DMS53 treated with DMSO at 0.1 percent for 48 hours (cell line): Measurements from ENCODE around the gene ADK.

Source experiments
- DNase-seq: peaks from one replicate; lab custom pipeline; 2025; ENCODE audit not compliant: unreplicated experiment; lab: John Stamatoyannopoulos, UW

The ADK gene

DNA sequence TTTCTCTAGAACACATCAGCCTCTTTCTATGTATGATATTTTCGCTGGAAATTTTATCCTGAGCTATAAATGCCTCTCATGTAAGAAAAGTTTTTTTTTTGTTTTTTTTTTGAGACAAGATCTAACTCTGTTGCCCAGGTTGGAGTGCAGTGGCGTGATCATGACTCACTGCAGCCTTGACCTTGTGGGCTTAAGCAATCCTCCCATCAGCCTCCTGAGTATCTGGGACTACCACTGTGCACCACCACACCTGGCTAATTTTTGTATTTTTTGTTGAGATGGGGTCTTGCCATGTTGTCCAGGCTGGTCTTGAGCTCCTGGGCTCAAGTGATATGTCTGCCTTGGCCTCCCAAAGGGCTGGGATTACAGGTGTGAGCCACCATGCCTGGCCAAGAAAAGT is 80.4 kb downstream of the ADK start:
- no peak for DNase-seq

DNA sequence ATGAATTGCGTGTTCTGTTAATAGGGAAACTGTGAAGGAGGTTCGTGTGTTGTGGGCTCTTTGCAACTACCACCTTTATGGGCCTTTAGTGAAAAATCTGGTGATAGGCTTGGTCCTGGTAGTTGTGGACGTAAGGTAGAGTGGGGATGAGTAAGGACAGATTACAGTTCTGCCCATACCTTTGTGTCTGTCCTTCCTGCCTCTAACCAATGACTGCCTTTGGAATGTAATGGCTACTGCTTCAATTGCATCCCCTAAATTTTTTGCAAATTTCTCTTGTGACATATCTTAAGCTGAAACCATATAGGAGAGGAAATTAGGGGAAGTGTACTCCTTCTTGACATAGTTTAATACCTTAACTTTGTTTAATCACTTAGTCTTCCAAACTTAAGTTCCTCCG is 82.3 kb downstream of the ADK start:
- no peak for DNase-seq

GRCh38 chr10:74234569-74234968 is 83.5 kb downstream of the ADK start:
- DNase-seq, result no peak

DNA sequence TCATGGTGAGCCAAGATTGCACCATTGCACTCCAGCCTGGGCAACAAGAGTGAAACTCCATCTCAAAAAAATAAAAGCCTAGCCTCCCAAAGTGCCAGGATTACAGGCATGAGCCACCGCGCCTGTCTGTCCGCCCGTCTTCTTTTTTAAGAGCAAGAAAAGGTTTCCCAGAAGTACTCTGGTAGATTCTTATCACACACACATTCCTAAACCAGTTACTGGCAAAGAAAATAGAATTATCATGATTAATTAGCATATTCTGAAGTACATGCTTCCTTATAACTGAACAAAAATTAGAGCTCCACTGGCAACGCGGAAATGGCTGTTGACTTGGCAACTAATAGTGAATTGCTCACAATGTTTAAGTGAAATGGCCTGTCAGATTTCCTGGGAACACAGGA is 87.0 kb downstream of the ADK start:
- no peak for DNase-seq

- no peak for DNase-seq
Observed at GRCh38 chr10:74238516-74238915, 87.5 kb downstream of the ADK start.

DNA sequence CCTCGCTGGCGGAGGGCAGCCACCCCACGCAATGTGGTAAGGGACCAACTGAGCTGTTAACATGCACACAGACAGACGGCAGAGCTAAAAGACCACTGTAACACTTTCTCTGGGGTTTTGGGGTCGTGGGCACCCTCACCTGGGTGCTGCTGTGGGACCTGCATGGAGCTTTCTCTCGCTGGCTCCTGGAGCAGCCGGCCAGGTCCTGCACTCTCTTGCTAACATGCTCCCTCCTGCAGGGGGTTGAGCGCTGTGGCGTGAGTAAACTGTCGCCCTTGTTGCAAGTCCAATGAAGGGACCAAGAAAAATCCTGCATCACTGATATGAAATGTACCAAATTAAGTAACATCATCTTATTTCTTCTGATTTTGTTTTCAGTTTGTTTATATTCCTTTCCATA is 92.0 kb downstream of the ADK start:
- DNase-seq, result no peak

- DNase-seq, result peak; percentile 37
Observed at GRCh38 chr10:74244097-74244685, 93.2 kb downstream of the ADK start.

- DNase-seq, result no peak
Observed at GRCh38 chr10:74244807-74245206, 93.8 kb downstream of the ADK start.

GRCh38 chr10:74246495-74246894 is 95.5 kb downstream of the ADK start:
- no peak for DNase-seq

DNA sequence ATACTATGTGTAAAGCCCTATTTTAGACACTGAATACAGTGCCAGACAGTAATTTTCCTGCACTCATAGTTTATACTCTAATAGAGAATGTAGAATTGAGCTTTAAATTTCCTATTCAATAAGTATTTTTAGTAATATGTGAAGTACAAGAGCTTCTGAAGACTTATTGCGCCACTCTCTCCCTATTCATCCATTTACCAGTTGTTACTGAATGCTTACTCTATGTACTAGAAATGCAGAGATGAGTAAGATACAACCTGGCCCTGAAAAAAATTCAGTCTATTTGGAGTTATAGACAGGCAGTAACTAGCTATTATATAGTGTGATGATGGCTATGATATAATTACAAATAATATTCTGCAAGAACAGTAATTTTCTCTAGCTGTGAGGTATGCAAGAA is 98.8 kb downstream of the ADK start:
- DNase-seq, result no peak

DNA sequence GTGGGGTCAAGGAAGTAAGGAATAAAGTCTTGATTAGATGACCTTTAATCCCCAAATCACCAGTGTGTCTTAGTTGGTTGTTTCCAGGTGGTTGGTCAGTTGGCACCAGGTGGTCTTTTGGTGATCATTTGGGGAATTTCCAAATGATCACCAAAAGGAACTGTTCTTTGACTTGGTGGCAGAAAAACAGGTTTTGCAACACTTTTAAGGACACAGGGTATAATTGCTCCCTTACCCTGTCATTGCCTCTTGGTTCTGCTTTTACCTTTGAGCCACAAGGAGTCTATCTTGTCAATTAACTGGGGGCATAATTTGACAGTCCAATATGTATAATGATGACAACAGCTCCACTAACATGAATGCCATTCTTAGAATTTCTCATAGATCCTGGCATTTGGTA is 104.2 kb downstream of the ADK start:
- DNase-seq, result peak; percentile 24

- no peak for DNase-seq
Observed at GRCh38 chr10:74255888-74256357, 104.9 kb downstream of the ADK start.

- DNase-seq, result no peak
Observed at GRCh38 chr10:74262856-74263255, 111.8 kb downstream of the ADK start.

DNA sequence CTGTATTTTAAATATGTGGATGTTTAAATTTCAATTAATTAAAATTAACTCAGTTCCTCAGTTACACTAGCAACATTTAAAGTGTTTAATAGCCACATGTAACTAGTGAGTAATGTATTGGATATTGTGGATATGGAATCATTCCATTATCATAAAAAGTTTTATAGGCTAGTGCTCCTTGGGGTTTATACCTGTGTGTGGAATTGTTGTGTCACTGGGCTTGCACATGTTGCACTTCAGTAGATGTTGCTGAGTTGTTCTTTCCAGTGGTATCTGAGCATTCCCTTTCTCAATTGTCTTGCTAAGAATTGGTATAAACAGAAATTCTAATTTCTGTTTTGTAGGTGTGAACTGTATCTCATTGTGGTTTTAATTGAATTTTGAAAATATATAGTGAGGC is 113.0 kb downstream of the ADK start:
- no peak for DNase-seq

DNA sequence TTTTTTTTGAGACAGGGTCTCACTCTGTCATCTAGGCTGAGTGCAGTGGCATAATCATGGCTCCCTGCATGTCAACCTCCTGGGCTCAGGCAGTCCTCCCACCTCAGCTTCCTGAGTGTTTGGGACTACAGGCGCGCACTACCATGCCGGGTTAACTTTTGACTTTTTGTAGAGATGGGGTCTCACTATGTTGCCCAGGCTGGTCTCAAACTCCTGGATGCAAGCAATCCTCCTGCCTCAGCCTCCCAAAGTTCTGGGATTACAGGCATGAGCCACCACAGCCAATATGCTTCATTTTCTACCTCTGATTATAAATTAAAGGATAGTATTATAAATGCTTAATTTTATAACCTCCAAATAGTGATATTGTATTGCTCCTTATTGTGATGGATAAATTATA is 121.3 kb downstream of the ADK start:
- DNase-seq, result no peak

GRCh38 chr10:74275755-74276290 is 124.8 kb downstream of the ADK start:
- no peak for DNase-seq

DNA sequence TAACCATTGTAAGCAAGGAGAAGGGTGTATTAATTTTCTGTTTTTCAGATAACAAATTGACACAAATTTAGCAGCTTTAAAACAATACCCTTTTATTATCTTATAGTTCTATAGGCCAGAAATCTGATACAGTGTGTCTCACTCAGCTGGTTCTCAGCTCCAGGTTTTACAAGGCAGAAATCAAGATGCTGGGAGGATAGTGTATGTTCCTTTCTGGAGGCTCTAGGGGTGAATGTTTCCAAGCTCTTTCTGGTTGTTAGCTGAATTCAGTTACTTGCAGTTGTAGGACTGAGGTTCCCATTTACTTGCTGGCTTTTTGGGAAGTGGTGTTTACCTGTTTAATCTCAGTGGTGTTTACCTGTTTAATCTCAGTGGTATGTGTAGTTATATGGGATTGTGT is 125.4 kb downstream of the ADK start:
- DNase-seq, result no peak

DNA sequence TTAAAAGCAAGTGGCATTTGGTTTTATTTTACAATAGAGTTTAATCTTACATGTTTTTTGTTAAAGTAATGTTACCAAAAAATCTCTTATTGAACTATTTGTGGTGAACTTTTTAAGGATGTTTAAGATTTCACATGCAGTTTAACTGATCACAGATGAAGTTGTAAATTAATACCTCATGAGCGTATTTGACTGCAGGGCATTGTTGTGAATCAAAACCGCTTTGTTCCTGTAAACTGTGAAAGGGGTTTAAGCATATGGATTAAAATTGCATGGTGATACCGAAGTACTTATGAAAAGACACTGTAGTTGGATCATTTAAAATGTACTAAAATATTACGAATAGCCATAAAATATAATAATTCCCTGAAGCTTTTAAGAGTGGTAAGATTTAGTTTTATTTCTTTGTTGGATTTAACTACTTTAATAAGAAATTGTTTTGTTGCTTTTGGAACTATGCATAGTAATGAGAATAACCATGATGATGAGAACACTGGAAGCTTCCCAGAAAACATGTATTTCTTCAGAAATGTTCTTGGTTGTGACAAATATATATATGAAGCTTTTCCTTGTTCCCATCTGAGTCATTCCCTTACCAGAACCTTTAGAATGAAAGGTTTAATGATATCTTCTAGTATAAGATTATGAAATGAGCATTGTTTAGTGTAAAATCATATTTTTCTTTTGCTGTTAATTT is 131.3 kb downstream of the ADK start:
- DNase-seq, result no peak

GRCh38 chr10:74282848-74283210 is 131.8 kb downstream of the ADK start:
- no peak for DNase-seq

- DNase-seq, result no peak
Observed at GRCh38 chr10:74289188-74289587, 138.2 kb downstream of the ADK start.

DNA sequence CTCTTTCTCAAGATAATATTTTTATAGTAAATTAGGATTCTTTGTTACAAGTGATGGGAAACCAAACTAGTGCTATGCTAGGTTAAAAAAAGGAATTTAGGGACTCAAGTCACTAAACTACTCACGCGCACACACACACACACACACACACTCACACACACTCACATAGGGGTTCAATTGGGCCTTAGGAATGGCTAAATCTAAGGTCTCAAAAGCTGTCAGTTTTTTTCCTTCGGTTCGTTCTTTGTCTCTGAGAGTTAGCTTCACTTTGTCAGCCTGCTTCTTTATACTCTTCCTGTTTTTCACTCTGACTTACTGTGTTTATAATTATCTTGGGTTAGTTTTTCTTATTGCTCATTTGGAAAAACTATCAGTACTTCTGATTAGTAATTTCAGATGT is 138.9 kb downstream of the ADK start:
- DNase-seq, result no peak

DNA sequence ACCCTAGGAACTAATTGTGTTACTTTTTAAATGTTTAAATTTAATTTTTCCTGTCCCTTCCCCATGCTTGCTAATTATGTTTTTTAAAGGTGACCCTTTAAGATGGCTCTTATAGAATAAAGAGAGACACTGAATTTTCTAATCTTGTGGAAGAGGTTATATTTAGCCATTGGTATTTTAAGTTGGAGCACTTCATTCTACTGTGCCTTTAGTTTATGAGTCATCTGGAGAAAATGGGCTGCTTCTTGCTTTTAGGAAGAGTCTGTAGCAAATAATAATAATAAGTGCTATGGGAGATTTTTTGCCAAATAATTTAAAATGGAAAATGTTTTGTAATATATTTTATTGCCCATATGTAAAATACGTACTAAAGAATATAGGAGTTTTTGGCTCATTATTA is 139.7 kb downstream of the ADK start:
- no peak for DNase-seq
